Measurements from ENCODE around the gene IQCB1. TPM values are rescaled to one million over a fixed set of nuclear protein-coding genes. Genes with fewer than 3 reads are reported as not detected.
"Not testable (repeated sequence)": the region's sequence is repeated elsewhere in the genome, so short reads cannot be mapped to it uniquely, and the experiment has no call there.

Gene IQCB1
- total and polyA plus RNA-seq, 2 experiments from 2014 or later = 28.8 to 39.0 TPM

DNA sequence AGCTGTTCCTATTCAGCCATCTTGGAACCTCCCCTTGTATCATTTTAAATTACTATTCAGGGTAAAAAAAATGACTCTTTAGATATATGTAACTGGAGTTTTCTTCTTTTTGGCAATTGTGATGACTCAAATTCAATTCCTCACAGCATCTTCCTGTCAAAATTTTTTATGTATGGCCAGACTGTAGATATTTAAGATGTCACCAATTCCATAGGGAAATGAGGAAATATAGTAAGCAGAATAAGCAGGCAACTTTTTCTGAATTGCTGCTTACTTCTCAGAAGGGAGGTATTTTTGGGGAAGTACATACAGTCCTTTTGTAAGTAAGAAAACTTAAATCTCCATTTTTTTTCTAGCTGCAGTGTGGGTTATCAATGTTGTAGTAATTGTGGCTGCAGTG is 28.9 kb upstream of the IQCB1 start:
- H3K4me3 Mint-ChIP-seq = no peak overlapping the region
- H3K27me3 Mint-ChIP-seq (ENCODE audit: insufficient read depth, low read depth, poor library complexity) = no peaks in the 10 kb centered on the region
- Histone ChIP-seq H3K4me3 (no peak overlapping the region), H3K9me2 (ENCODE audit: insufficient read depth) (no peaks in the 10 kb centered on the region), H2AFZ (no peak overlapping the region), H3K27me3 (ENCODE audit: insufficient read depth) (no peaks in the 10 kb centered on the region), H3F3A (replicated peaks; ENCODE audit: low read depth) (no peaks in the 10 kb centered on the region), H3K27ac (ENCODE audit: low read depth) (no peak overlapping the region), H3K4me2 (no peak overlapping the region), H3K4me1 (ENCODE audit: insufficient read depth) (no peaks in the 10 kb centered on the region), H3K79me2 (replicated peaks; ENCODE audit: insufficient read depth) (no peaks in the 10 kb centered on the region), H4K20me1 (replicated peaks; ENCODE audit: insufficient read depth) (no peaks in the 10 kb centered on the region), H3K36me3 (ENCODE audit: insufficient read depth) (0 out of 2 replicates have a peak, but pooled peaks cover 5% of the 10 kb centered on the region)
- H3K4me1 Mint-ChIP-seq = no peaks in the 10 kb centered on the region
- H3K9me3 Mint-ChIP-seq = peaks cover 31% of the 10 kb centered on the region
- ATAC-seq (no peak), DNase-seq (ENCODE audit: low spot score) (no peak)
- no peak overlapping the region for H3K27ac Mint-ChIP-seq
- TF ChIP-seq NANOG (IDR thresholded peaks at IDR 0.05; ENCODE audit: borderline replicate concordance) (no peak), ZNF114 (CRISPR knock-in tag; IDR thresholded peaks at IDR 0.05) (no peak), STAT1 (IDR thresholded peaks at IDR 0.05; ENCODE audit: unreplicated experiment) (no peak), ZNF331 (CRISPR knock-in tag; IDR thresholded peaks at IDR 0.05; ENCODE audit: low read depth) (no peak), EZH2 (IDR thresholded peaks at IDR 0.05; ENCODE audit: low read depth, unreplicated experiment) (no peak)
- TF ChIP-seq, protein P1, sequence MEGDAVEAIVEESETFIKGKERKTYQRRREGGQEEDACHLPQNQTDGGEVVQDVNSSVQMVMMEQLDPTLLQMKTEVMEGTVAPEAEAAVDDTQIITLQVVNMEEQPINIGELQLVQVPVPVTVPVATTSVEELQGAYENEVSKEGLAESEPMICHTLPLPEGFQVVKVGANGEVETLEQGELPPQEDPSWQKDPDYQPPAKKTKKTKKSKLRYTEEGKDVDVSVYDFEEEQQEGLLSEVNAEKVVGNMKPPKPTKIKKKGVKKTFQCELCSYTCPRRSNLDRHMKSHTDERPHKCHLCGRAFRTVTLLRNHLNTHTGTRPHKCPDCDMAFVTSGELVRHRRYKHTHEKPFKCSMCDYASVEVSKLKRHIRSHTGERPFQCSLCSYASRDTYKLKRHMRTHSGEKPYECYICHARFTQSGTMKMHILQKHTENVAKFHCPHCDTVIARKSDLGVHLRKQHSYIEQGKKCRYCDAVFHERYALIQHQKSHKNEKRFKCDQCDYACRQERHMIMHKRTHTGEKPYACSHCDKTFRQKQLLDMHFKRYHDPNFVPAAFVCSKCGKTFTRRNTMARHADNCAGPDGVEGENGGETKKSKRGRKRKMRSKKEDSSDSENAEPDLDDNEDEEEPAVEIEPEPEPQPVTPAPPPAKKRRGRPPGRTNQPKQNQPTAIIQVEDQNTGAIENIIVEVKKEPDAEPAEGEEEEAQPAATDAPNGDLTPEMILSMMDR (conservative IDR thresholded peaks at IDR 0.05; ENCODE audit: low read depth in 2 of 2) = no peak
- peaks cover 50% of the 10 kb centered on the region for H3K36me3 Mint-ChIP-seq (ENCODE audit: low read depth)

DNA sequence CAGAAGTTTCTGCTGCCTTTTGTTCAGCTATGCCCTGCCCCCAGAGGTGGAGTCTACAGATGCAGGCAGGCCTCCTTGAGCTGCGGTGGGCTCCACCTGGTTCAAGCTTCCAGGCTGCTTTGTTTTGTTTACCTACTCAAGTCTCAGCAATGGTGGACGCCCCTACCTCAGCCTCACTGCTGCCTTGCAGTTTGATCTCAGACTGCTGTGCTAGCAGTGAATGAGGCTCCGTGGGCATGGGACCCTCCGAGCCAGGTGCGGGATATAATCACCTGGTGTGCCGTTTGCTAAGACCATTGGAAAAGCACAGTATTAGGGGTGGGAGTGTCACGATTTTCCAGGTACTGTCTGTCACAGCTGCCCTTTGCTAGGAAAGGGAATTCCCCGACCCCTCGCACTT is 28.4 kb upstream of the IQCB1 start:
- not testable (repeated sequence) for H3K27me3 ChIP-seq (ENCODE audit: insufficient read depth); H3K4me3 ChIP-seq; H3K4me3 Mint-ChIP-seq; H3K27ac Mint-ChIP-seq; DNase-seq (ENCODE audit: low spot score); ATAC-seq; H3K79me2 ChIP-seq (replicated peaks; ENCODE audit: insufficient read depth); H3K4me2 ChIP-seq; H3K9me2 ChIP-seq (ENCODE audit: insufficient read depth); H3F3A ChIP-seq (replicated peaks; ENCODE audit: low read depth); H3K4me1 Mint-ChIP-seq; H3K27me3 Mint-ChIP-seq (ENCODE audit: insufficient read depth, low read depth, poor library complexity); H3K4me1 ChIP-seq (ENCODE audit: insufficient read depth); H3K36me3 ChIP-seq (ENCODE audit: insufficient read depth); H4K20me1 ChIP-seq (replicated peaks; ENCODE audit: insufficient read depth); H3K27ac ChIP-seq (ENCODE audit: low read depth); H2AFZ ChIP-seq
- peaks cover 55% of the 10 kb centered on the region for H3K36me3 Mint-ChIP-seq (ENCODE audit: low read depth)
- peaks cover 31% of the 10 kb centered on the region for H3K9me3 Mint-ChIP-seq

DNA sequence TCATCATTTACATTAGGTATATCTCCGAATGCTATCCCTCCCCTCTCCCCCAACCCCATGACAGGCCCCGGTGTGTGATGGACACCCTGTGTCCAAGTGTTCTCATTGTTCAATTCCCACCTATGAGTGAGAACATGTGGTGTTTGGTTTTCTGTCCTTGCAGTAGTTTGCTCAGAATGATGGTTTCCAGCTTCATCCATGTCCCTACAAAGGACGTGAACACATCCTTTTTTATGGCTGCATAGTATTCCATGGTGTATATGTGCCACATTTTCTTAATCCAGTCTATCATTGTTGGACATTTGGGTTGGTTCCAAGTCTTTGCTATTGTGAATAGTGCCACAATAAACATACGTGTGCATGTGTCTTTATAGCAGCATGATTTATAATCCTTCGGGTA is 22.9 kb upstream of the IQCB1 start:
- H3K4me2 ChIP-seq; H3K27ac ChIP-seq (ENCODE audit: low read depth); H4K20me1 ChIP-seq (replicated peaks; ENCODE audit: insufficient read depth); H3K4me3 Mint-ChIP-seq; H3K4me1 Mint-ChIP-seq; H3K36me3 ChIP-seq (ENCODE audit: insufficient read depth); DNase-seq (ENCODE audit: low spot score); H3K79me2 ChIP-seq (replicated peaks; ENCODE audit: insufficient read depth); ATAC-seq; H3K27me3 ChIP-seq (ENCODE audit: insufficient read depth); H3K9me2 ChIP-seq (ENCODE audit: insufficient read depth); H3K27me3 Mint-ChIP-seq (ENCODE audit: insufficient read depth, low read depth, poor library complexity); H3K4me3 ChIP-seq; H3F3A ChIP-seq (replicated peaks; ENCODE audit: low read depth); H3K4me1 ChIP-seq (ENCODE audit: insufficient read depth); H2AFZ ChIP-seq; H3K27ac Mint-ChIP-seq: not testable (repeated sequence)
- H3K36me3 Mint-ChIP-seq (ENCODE audit: low read depth) = peaks cover 42% of the 10 kb centered on the region
- H3K9me3 Mint-ChIP-seq = peaks cover 13% of the 10 kb centered on the region
